ENCODE data around the gene OR10K1.
"Not testable (repeated sequence)": the region's sequence is repeated elsewhere in the genome, so short reads cannot be mapped to it uniquely, and the experiment has no call there.

The OR10K1 gene, protein sequence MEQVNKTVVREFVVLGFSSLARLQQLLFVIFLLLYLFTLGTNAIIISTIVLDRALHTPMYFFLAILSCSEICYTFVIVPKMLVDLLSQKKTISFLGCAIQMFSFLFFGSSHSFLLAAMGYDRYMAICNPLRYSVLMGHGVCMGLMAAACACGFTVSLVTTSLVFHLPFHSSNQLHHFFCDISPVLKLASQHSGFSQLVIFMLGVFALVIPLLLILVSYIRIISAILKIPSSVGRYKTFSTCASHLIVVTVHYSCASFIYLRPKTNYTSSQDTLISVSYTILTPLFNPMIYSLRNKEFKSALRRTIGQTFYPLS

DNA sequence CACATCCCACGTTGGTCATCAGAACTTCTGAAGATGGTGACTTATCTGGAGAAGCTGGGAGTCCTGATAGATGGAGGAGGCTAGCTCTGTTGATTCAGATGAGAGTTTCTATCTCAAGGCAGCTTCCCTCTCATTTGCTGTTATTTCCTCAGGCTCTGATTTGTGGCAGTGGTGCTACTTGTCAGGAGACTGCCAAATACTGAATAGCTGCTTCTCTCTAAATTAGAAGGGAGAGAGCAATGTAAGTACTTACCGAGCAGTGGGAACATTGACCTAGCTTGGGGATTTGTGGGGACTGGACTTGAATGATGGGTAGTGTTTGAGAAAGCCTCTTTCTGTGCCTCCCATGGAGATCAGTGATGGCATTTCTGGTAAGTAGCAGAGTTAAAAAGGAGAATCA, at the start of gene OR10K1:
Gene OR10K1 (plus strand): TSS at position 301 of the 400 bp plus-strand sequence. CDS start 3,728 bp downstream, outside the sequence.
- no peak for DNase-seq (ENCODE audit: low spot score)

DNA sequence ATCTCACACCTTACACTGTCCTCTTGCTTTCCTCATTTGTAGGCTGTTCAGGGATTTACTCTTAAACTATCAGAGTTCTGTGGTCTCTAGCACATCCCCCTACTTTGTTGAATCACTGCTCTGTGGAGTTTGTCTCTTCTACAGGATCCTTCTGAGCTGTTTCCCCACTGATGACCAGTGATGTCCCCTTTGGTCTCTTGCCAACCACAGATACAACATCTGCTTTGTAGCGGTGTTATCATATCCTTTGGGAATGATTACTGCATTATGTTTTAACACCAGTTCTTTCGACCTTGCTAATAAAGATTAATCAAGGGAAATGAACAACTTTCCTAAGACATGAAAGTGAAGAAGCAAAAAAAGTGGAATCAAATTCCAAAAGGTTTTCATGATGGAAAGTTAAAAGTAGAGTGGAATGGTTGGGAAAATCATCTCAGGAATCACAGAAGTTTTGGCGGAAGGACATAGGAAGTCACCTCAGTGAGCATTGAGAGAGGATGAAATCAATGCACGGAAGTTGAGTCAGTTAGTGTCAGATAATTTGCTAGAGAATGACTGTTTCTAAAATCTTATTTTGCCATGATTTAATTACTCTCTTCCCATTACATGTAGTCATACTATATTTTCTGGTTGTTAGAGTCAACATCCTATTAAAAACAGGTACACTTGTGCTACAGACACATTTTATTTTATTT, 46.8 kb upstream of the OR10K1 start:
- no peak for DNase-seq (ENCODE audit: low spot score)

DNA sequence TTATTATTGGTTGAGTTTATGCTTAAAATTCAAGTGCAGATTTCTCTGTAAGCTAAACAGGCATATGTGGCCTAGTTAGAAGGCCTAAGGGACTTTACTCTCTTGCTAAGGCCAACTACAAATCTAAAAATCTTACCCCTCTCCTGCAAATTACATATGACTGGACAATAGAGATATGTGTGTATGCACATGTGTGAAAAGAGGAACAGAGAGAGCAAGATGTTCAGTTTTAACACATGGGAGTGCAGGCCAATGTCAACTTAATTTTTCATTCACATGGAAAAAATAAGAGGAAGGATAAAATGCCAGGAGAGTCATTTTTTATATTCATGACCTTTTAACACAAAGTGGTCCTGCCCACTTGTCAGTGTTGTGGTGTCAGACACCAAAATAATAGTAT, 44.0 kb upstream of the OR10K1 start:
- DNase-seq (ENCODE audit: low spot score), result no peak

DNA sequence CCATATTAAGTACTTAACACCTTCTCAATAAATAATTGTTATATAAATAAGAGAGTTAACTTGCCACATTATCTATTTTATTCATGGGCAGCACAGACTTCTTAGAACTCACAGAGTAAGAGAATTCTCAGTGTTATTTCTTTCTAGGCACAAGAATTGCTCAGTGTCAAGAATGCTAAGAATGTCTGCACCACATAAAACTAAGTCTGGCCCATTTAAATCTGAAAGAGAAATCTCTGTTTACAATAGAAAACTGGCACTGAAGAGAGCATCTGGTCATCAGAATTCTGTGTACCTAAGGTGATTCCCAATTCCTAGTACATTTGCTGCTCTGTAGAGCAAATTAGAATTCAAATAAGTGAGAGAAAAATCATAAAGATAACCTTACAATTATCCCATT, 39.4 kb upstream of the OR10K1 start:
- DNase-seq (ENCODE audit: low spot score), result no peak

DNA sequence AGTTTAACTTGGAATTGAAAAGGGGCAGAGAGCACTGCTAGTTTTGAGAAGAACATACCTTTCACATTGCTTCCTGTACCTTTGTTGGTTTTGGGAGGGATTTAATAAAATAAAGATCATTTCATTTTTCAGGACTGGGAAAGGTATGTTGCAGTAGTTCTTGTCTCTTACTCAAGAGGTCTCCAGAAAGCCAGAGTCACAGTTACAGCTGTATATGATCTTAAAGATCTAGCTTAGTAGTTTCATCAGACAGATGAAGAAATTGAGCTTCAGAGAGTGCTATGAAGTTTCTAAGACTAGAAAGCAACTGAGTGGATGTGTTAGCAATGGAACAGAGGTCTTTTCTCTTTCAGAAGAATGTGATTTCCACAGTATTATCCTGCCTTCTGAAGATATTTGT, 36.6 kb upstream of the OR10K1 start:
- no peak for DNase-seq (ENCODE audit: low spot score)

DNA sequence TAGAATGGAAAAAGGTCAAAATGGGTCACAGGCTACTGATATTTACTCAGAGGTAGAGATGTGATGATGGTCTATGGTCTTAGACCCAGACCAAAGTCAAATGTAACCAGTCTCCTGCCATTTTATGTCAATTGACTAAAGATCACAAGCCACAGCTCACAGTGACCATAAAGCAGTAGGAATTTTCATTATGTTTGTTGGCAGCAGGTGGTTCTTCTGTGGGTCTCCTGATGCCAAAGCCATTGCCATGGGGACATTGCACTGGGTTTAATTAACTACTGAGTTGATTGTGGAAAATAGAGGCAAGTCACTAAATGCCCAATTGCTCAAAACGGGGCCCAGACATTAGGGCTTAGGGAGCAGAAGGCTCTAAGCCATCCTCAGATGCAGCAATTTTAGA, 35.5 kb upstream of the OR10K1 start, which contains the start of gene OR10K2:
Gene OR10K2 (minus strand): TSS at position 101 of the 400 bp plus-strand sequence. CDS start 5,371 bp downstream, outside the sequence.
- no peak for DNase-seq (ENCODE audit: low spot score)

DNA sequence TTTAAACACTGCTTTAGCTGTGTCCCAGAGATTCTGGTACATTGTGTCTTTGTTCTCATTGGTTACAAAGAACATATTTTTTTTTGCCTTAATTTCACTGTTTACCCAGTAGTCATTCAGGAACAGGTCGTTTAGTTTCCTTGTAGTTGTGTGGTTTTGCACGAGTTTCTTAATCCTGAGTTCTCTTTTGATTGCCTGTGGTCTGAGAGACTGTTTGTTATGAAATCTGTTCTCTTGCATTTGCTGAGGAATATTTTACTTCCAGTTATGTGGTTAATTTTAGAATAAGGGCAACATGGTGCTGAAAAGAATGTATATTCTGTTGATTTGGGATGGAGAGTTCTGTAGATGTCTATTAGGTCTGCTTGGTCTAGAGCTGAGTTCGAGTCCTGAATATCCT, 31.5 kb upstream of the OR10K1 start:
- not testable (repeated sequence) for DNase-seq (ENCODE audit: low spot score)

DNA sequence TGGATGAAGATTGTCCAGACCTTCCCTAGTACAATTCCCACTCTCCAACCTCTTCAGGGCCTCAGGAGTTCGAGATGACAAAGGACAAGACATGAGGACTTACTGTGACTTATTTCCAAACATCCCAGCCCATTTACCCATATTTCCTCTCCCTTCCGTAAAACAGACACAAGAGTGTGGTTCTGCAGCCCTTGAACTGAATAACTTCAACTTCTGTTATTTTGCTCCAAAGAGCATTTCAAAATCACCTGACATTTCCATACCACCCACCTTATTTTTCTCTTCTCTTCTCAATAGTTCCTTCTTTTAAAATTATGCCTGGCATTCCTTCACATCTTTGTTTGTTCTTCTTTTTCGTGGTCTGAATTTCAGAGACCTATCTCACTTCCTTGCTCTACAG, 26.9 kb upstream of the OR10K1 start:
- no peak for DNase-seq (ENCODE audit: low spot score)

DNA sequence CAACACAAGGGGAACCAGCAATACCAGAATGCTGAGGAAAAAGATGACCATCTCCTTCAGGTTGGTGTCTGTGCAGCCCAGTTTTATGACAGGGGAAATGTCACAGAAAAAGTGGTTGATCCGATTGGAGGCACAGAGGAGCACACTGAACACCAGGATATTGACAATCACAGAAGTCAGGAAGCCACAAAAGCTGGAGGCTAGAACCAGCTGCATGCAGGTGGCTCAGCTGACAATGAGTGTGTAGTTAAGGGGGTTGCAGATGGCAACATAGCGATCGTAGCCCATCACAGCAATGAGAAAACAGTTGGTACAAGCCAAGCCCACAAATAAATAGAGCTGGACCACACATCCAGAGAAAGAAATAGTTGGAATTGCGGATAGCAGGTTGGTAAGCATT, 16.3 kb upstream of the OR10K1 start:
- DNase-seq (ENCODE audit: low spot score), result no peak

DNA sequence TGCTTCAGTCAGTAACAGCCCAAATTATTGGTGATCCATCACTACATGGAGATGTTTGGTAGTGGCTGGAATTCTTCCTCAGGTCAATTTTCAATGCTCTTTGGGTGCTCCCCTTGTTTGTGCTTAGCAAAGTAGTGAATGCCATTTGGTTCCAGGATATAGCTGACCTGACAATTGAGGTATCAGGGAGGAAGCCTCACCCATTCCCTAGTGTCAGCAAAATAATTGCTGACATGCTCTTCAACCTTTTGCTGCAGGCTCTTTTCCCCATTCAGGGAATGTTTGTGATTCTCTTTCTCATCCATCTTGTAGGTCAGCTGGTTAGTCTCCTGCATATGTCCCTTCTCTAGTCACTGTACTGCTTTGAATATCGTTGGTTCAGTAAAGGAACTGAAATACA, 7.1 kb upstream of the OR10K1 start:
- no peak for DNase-seq (ENCODE audit: low spot score)

DNA sequence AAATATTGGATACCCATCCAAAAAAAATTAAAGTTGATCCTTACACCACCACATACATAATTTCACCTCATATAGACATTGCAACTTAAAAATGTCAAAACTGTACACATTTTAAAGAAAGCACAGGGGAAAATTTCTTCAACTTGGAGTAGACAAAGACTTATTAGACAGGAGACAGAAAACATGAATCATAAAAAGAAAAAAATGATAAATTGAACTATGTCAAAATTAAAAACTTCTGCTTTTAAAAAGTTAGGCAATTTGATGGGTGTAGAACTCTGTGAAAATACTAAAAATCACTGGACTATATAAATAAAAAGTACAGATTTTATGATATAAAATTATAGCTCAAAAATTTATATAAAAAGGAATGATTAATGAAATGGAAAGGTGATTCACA, 4.4 kb upstream of the OR10K1 start:
- no peak for DNase-seq (ENCODE audit: low spot score)

DNA sequence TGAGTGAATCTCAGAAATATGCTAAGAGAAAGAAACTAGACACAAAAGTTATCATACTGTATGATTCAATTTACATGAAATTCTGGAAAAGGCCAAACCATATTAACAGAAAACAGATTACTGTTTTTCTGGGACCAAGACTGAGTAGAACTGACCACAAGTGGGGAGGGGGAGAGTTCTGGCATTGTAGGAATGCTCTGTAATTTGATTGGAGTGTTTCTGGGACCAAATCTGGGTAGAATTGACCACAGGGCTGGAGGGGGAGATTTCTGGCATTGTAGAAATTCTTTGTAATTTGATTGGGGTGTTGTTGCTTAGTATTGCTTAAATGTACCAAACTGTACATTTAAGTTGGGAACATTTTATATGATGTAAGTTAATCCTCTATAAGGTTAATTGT, 3.4 kb upstream of the OR10K1 start:
- DNase-seq (ENCODE audit: low spot score), result no peak

DNA sequence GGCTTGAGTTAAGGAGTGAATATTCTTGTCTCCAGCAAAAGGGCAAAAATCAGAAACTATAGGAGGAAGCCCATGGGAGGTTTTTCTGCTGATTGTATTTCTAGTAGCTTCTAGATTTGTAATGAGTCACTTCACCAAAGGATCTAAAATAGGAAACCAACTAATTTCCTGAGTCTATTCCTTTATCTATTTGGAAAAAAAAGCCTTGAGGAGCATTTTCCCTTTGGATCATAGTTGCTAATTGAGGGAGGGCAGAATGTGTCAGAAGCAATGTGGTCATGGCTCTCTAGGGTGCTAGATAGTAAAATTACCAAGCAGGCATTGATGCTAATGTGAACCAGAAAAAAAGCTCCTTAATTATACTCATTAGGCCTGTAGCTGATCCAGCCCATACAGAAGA, 10.3 kb downstream of the OR10K1 start, which contains the start of gene OR10R2:
Gene OR10R2 (plus strand): TSS at position 301 of the 400 bp plus-strand sequence. CDS start 106 bp downstream, outside the sequence.
- DNase-seq (ENCODE audit: low spot score), result no peak

DNA sequence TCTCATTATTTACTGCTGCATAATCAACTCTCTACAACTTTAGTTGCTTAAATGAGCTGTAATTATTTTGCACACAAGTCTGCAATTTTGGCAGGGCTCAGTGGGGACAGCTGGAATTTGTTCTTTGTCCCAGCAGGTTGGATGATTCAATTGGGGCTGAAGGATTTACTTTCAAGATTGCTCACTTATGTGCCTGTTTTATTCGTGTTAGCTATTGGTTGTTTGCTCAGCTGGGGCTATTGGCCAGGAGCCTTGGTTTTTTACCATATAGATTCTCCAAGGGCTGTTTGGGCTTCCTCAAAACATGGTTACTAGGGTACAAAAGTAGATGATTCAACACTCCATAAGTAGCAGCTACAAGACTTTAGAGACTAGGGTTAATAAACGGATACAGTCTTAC, 23.8 kb downstream of the OR10K1 start:
- no peak for DNase-seq (ENCODE audit: low spot score)

DNA sequence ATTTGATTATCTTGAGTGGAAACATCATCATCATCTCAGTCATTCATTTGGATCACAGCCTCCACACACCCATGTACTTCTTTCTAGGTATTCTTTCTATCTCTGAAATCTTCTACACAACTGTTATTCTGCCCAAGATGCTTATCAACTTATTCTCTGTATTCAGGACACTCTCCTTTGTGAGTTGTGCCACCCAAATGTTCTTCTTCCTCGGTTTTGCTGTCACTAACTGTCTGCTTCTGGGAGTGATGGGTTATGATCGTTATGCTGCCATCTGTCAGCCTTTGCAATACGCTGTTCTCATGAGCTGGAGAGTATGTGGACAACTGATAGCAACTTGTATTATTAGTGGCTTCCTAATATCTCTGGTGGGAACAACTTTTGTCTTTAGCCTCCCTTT, 29.7 kb downstream of the OR10K1 start:
- no peak for DNase-seq (ENCODE audit: low spot score)

DNA sequence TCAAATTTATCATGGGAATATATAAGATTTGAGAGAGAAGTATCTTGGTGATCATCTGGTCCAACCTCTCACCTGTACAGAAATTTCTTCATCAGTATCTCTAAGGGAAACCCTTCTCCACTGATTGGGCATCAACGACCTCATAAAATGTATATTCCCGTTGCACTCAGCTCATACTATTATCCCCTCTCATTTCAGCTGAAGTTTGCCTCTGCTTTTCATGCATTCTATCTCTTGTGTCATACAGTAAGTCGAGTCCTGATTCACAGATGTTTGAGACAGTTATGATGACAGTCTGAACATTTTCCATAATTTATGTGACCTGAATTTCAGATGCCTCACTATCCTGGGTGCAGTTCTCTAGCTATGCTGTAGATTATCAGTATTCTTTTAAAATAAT, 31.4 kb downstream of the OR10K1 start:
- no peak for DNase-seq (ENCODE audit: low spot score)

DNA sequence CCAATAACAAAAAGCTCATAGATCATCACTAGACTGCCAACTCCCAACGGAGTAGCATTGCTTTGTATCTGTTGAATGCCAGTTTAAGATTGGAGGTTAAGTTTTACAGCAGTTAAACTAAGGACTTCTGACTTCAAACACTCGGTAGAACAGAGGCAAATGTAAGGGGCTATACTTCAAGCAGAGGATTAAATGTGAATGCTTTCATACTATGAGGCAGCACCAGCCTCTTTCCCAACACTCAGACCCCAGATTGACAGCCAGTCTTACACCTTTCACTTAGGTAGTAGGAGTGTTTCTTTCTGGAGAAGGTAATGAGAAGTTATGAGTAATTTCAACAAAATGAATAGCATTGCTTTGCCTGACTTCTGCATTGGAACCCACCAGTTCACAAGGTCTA, 33.2 kb downstream of the OR10K1 start:
- DNase-seq (ENCODE audit: low spot score), result no peak

DNA sequence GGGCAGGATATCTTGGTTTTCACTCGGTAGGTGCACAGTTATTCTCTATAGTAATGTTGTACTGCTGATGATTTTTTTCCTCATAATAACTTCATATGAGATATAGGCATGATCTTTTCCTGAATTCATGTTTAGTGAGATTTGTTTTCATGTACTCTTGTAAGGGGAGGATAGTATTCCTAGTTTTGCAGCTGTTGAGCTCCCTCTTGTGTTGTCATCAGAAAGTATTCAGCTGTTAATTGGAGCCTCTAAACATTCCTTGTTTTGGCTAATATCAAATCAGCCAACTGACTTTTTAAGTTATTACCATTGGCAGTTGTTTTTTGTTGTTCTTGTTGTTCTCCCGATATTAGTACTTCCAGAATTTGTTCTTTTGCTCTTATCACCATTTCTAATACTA, 34.7 kb downstream of the OR10K1 start:
- DNase-seq (ENCODE audit: low spot score), result no peak

DNA sequence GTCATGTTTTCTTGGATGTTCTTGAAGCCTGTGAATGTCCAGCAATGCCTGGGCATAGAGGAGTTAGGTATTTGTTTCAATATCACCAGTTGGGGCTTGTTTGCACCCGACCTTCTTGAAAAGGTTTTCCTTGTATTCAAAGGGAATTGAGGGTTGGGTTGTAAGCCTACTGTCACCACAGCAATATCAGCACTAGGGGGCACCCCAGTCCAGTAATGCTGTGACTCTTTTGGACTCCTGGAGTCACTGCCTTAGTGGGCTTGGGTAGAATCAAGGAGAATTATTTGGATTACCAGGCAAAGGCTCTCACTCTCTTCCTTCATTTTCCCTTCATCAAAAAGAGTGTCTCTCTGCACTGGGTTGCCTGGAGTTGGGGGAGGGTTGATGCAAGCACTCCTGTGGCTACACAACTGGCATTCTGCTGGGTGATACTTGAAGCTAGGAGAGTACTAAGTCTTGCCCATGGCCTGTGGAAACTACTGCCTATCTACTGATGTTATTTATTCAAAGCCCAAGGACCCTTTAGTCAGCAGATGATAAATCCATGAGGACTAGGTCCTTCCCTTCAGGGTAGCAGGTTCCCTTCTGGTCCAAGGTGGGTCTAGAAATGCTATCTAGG, 44.8 kb downstream of the OR10K1 start:
- no peak for DNase-seq (ENCODE audit: low spot score)

DNA sequence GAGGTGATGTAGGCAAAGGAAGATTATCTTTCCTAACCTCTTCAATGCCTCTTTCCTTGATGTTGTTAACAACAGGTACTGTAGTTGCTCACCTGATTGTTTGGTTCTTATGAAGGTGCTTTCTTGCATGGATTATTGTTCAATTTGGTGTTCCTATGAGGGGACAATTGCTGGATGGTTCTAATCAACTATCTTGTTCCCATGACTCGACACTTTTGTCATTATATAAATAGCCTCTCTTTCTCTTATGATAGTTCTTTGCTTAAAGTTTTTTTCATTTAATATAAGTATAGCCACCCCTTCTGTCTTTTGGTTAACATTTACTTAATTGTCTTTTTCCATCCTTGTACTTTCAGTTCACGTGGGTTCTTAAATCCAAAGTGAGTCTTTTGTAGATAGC, 45.9 kb downstream of the OR10K1 start:
- no peak for DNase-seq (ENCODE audit: low spot score)

DNA sequence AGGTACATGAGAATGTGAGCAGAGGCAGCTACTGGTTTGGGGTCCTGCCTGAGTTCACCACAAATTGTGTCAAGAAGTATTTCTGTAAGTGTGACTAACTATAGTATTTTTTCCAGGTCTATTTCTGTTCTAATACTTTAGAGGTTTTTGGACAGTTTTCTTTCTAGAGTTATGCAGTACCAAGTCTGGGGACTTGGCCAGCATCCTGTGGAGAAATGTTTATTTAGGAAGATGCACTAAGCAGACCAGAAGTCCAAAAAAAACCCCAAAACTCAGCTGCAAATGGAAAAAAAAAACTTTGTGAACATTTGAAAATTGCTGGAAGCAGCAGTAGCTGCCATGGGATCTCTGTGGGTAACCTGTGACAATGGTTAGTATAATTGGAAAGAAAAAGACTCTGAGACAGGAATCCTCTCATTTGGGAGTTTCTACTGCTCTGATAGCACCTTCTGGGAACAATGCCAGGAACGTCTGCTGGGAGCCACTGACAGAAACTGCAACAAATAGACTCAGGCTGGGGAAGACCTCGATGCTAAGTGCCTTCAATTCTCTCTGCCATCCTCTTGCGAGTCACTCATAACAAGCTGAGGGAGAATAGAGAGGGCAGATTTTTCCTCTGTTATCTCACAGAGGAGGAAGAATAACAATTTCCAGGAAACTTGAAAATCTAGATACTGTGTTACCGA, 48.0 kb downstream of the OR10K1 start:
- no peak for DNase-seq (ENCODE audit: low spot score)

DNA sequence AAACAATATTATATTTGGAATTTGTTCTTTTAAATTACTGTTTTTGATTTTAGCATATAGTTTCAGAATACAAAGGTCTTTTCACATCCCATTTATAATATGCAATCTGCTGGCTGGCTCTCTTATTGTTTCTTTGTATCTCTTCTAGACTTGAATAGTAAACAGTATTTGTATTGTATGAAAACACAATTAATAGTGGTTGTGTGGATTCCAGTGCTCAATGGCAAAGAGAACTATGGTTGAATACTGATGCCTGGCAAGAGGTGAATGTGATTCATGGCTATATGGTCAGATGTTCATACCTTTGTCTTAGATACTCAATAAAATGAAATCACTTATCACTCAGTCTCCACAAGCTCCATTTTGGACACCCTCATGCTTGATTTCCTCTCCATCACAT, 55.3 kb downstream of the OR10K1 start:
- DNase-seq (ENCODE audit: low spot score), result no peak

Measured in HuH-7.5 (cell line).